K562 (cell line): ENCODE data around the gene KIAA2012. TPM values are rescaled to one million over a fixed set of nuclear protein-coding genes. Genes with fewer than 3 reads are reported as not detected.

Experiments used
- ATAC-seq: fragments of 200-7000 bp; cut with Tn5 transposase; 3 replicates; pipeline ENCODE4 v1.9.1; 2020; ENCODE audit warnings: moderate library complexity
- BruUV-seq: library from RNA; stranded (reverse); fragments of 400-500 nt; replicated peaks from 2 replicates; lab custom pipeline; 2021; lab: Mats Ljungman, UMichigan
- CTCF ChIA-PET: fragments of 300-600 bp; formaldehyde crosslinking; extraction: SDS; loops from one replicate; lab custom pipeline; 2021; ENCODE audit warnings: low intra/inter-chr PET ratio; lab: Yijun Ruan, JAX
- POLR2A ChIA-PET: fragments of 300-600, 350-650 bp; sonication (Branson Sonifier 250); formaldehyde crosslinking; extraction: SDS; loops from one replicate; lab custom pipeline; 2021; ENCODE audit warnings: antibody characterized with exemption, inconsistent platforms; lab: Yijun Ruan, JAX
- DNase-seq, 4 experiments: peaks; one replicate each; pipeline versions ENCODE4 v3.0.0 to v3.0.0-alpha.2; 2011 to 2018; ENCODE audit warnings: low spot score in 3 of 4, mixed read lengths in 3 of 4; ENCODE audit errors: extremely low read depth in 1 of 4
- FAIRE-seq: peaks from 2 replicates; lab custom pipeline; 2011; peaks lifted over from hg19 to GRCh38; lab: Jason Lieb, UNC
- H2AFZ ChIP-seq: 2 replicates; pipeline ENCODE4 v1.6.0; 2011; ENCODE audit warnings: low read depth, low read length, control low read depth, inconsistent platforms
- H3K27ac ChIP-seq: fragments of 200-600 bp; 3 replicates; pipeline ENCODE4 v1.8.0; 2011; ENCODE audit warnings: low read depth, mild to moderate bottlenecking, control low read depth, inconsistent platforms, low read length, moderate library complexity, mixed read lengths; ENCODE audit errors: extremely low read depth
- H3K27me3 ChIP-seq, 2 experiments: fragments of 300-600 bp in 1 of 2; 2 replicates in 1 of 2; 3 replicates in 1 of 2; pipeline versions ENCODE4 v1.6.0 to v1.8.0; 2011; ENCODE audit warnings: inconsistent platforms in 2 of 2, low read length in 2 of 2, mild to moderate bottlenecking in 1 of 2, mixed read lengths in 1 of 2, moderate library complexity in 1 of 2; ENCODE audit not compliant: control insufficient read depth in 2 of 2, insufficient read depth in 2 of 2
- H3K36me3 ChIP-seq: fragments of 300-600 bp; 3 replicates; pipeline ENCODE4 v1.8.0; 2011; ENCODE audit warnings: mild to moderate bottlenecking, low read length, inconsistent platforms; ENCODE audit not compliant: control insufficient read depth, insufficient read depth
- H3K4me1 ChIP-seq, 2 experiments: fragments of 200-600 bp in 1 of 2; replicated peaks in 1 of 2; 2 replicates in 1 of 2; 3 replicates in 1 of 2; pipeline versions ENCODE4 v1.5.1 to v1.8.0; 2011; ENCODE audit warnings: inconsistent platforms in 2 of 2, low read length in 2 of 2, mild to moderate bottlenecking in 1 of 2, mixed read lengths in 1 of 2, moderate library complexity in 1 of 2; ENCODE audit not compliant: control insufficient read depth in 2 of 2, insufficient read depth in 2 of 2
- H3K4me2 ChIP-seq: 2 replicates; pipeline ENCODE4 v1.6.1; 2011; ENCODE audit warnings: low read length, control low read depth, inconsistent platforms, mixed read lengths; ENCODE audit not compliant: insufficient read depth
- H3K4me3 ChIP-seq: fragments of 200-600 bp; sonication (generic), shearing (Covaris generic); 2 replicates; pipeline ENCODE4 v1.5.1; 2016; ENCODE audit warnings: control low read depth, inconsistent platforms
- H3K79me2 ChIP-seq: fragments of 200-600 bp; 3 replicates; pipeline ENCODE4 v1.8.0; 2011; ENCODE audit warnings: low read length, inconsistent platforms; ENCODE audit not compliant: control insufficient read depth, insufficient read depth
- H3K9ac ChIP-seq, 2 experiments: 2 replicates each; pipeline versions ENCODE4 v1.6.0 to v1.6.1; 2011; ENCODE audit warnings: low read depth in 2 of 2, low read length in 2 of 2, control low read depth in 1 of 2, inconsistent platforms in 1 of 2, mild to moderate bottlenecking in 1 of 2, mixed read lengths in 1 of 2; ENCODE audit not compliant: insufficient read depth in 1 of 2
- H3K9me1 ChIP-seq: one replicate; pipeline ENCODE4 v1.6.0; 2011; ENCODE audit warnings: inconsistent platforms, mild to moderate bottlenecking, low read length, moderate library complexity; ENCODE audit not compliant: control insufficient read depth, insufficient read depth
- H3K9me3 ChIP-seq: replicated peaks from 2 replicates; pipeline ENCODE4 v1.5.1; 2011; ENCODE audit warnings: low read depth, low read length, inconsistent platforms; ENCODE audit not compliant: control insufficient read depth, insufficient read depth
- H4K20me1 ChIP-seq: replicated peaks from 2 replicates; pipeline ENCODE4 v1.6.1; 2011; ENCODE audit warnings: low read length, inconsistent platforms, mixed read lengths; ENCODE audit not compliant: control insufficient read depth, insufficient read depth
- CHCHD3 ChIP-seq: fragments of 250-450 bp; sonication (Bioruptor Pico); IDR thresholded peaks from 2 replicates; pipeline ENCODE4 v2.1.2; 2022; ENCODE audit warnings: mild to moderate bottlenecking
- DEAF1 ChIP-seq: fragments of 450-650 bp; formaldehyde crosslinking; IDR thresholded peaks from 2 replicates; pipeline ENCODE4 v1.4.0; 2020; ENCODE audit warnings: mild to moderate bottlenecking, moderate library complexity
- ELF2 ChIP-seq: fragments of 250-450 bp; sonication (Bioruptor Pico); IDR thresholded peaks from 2 replicates; pipeline ENCODE4 v1.5.0; 2021; ENCODE audit warnings: mild to moderate bottlenecking
- JUND ChIP-seq, 2 experiments: IDR thresholded peaks; 2 replicates in 1 of 2; 3 replicates in 1 of 2; pipeline ENCODE4 v1.6.1; 2011; ENCODE audit warnings: borderline replicate concordance in 2 of 2, low read depth in 2 of 2, low read length in 2 of 2, improper control_type of control experiment in 1 of 2, missing biosample characterization in 1 of 2, missing genetic modification characterization in 1 of 2, missing genetic modification reagents in 1 of 2
- KLF1 ChIP-seq: fragments of 450-650 bp; IDR thresholded peaks from 2 replicates; pipeline ENCODE4 v1.6.1; 2016; ENCODE audit warnings: missing genetic modification characterization, missing compliant biosample characterization
- NCOR1 ChIP-seq: fragments of 450-650 bp; IDR thresholded peaks from 2 replicates; pipeline ENCODE4 v1.6.1; 2016; ENCODE audit warnings: mild to moderate bottlenecking, moderate library complexity
- PHB ChIP-seq: fragments of 250-450 bp; sonication (Bioruptor Pico); IDR thresholded peaks from 2 replicates; pipeline ENCODE4 v1.5.0; 2021
- PML ChIP-seq: IDR thresholded peaks from 2 replicates; pipeline ENCODE4 v1.6.1; 2012; ENCODE audit warnings: low read length, inconsistent platforms
- POLR2B ChIP-seq: fragments of 450-650 bp; IDR thresholded peaks from 2 replicates; pipeline ENCODE4 v1.6.1; 2018; ENCODE audit warnings: low read depth; ENCODE audit not compliant: partially characterized antibody
- RAD21 ChIP-seq, 2 experiments: fragments of 250-450 bp in 1 of 2; fragments of 450-650 bp in 1 of 2; sonication (Bioruptor Pico) in 1 of 2; formaldehyde crosslinking in 1 of 2; IDR thresholded peaks in 1 of 2; conservative IDR thresholded peaks in 1 of 2; 2 replicates each; pipeline versions ENCODE4 v1.4.0 to v1.8.0; 2020 to 2022; ENCODE audit warnings: mild to moderate bottlenecking in 2 of 2, moderate library complexity in 1 of 2
- SMC3 ChIP-seq: conservative IDR thresholded peaks from 2 replicates; pipeline ENCODE4 v1.6.1; 2011; ENCODE audit warnings: low read depth, low read length, improper control_type of control experiment; ENCODE audit not compliant: insufficient read depth
- SREBF2 ChIP-seq: sonication (generic); formaldehyde crosslinking; IDR thresholded peaks from 2 replicates; pipeline ENCODE4 v1.4.0; 2020; ENCODE audit warnings: mild to moderate bottlenecking, missing genetic modification reagents
- TAL1 ChIP-seq: fragments of 450-650 bp; IDR thresholded peaks from 2 replicates; pipeline ENCODE4 v1.6.1; 2016; ENCODE audit warnings: mild to moderate bottlenecking
- XRCC5 ChIP-seq: fragments of 200-400 bp; formaldehyde crosslinking; IDR thresholded peaks from 2 replicates; pipeline ENCODE4 v1.6.1; 2017; ENCODE audit warnings: low read depth, mild to moderate bottlenecking, low read length
- ZBTB12 ChIP-seq: fragments of 250-450 bp; sonication (Bioruptor Pico); IDR thresholded peaks from 2 replicates; pipeline ENCODE4 v1.4.0; 2020
- ZNF551 ChIP-seq: fragments of 250-450 bp; sonication (Bioruptor Pico); IDR thresholded peaks from 2 replicates; pipeline ENCODE4 v1.5.0; 2021; ENCODE audit warnings: mild to moderate bottlenecking, moderate library complexity
- WGBS: fragments of 100-300 bp; shearing (Covaris generic); methylation state at CpG from one replicate; pipeline ENCODE4 v1.1.6; 2016; ENCODE audit warnings: low coverage, mixed read lengths; ENCODE audit not compliant: insufficient coverage; ENCODE audit errors: missing lambda C conversion rate; 5-methylcytosine and 5-hydroxymethylcytosine counted together
- in situ Hi-C: fragments of 300-500 bp; cut with MboI; formaldehyde crosslinking; loops from 4 replicates; pipeline ENCODE4 v1.15.0; 2018; ENCODE audit warnings: inconsistent platforms, mixed read lengths
- intact Hi-C: fragments of 100-400 bp; cut with micrococcal nuclease; formaldehyde crosslinking; loops from 2 replicates; pipeline ENCODE4 v1.14.2; 2022
- polyA plus RNA-seq, 8 experiments: library from polyadenylated mRNA; depleted of rRNA in 4 of 8; stranded (reverse) in 5 of 8; unstranded in 3 of 8; fragments of >200 nt; fragmentation: Nextera tagmentation in 2 of 8; fragmentation: Illumina TruSeq in 1 of 8; extraction: Ambion mirVana in 2 of 8; extraction: Trizol in 1 of 8; gene quantifications; 2 replicates each; pipeline versions ENCODE4 v1.2.1 to v1.2.3, GENCODE V29; 2011 to 2014; ENCODE audit warnings: inconsistent platforms in 1 of 8, missing spikeins in 1 of 8
- total RNA-seq, 7 experiments: library from RNA; depleted of rRNA in 6 of 7; stranded (reverse); fragments of >200 nt in 6 of 7; fragmentation: Illumina TruSeq in 2 of 7; extraction: Trizol in 2 of 7; gene quantifications; 2 replicates each; pipeline versions ENCODE4 v1.2.1 to v1.2.3, GENCODE V29; 2011 to 2021; ENCODE audit warnings: low replicate concordance in 1 of 7
- TF ChIP-seq, protein P1 (sequence below), 3 experiments: IDR thresholded peaks in 2 of 3; conservative IDR thresholded peaks in 1 of 3; 2 replicates each; pipeline ENCODE4 v1.5.1; 2011 to 2012; ENCODE audit warnings: low read length in 3 of 3, mild to moderate bottlenecking in 3 of 3, control low read depth in 2 of 3, improper control_type of control experiment in 1 of 3, inconsistent platforms in 1 of 3, low read depth in 1 of 3, mixed read lengths in 1 of 3, moderate library complexity in 1 of 3; ENCODE audit not compliant: insufficient read depth in 2 of 3

Gene KIAA2012
- total and polyA plus RNA-seq, 9 of the 15 experiments (the other 6 are each of a cell fraction or from before 2014, with no cell fraction given) = not detected

- no peak overlapping the region for H3K9ac ChIP-seq
- WGBS = 34% methylated on average over 7 of the region's 7 CpGs
- H3K4me1 ChIP-seq = no peaks in the 10 kb centered on the region; a peak in 1 of 5 replicates
- H3K27me3 ChIP-seq = peaks cover 0 to 5% of the 10 kb centered on the region in 2 experiments; a peak in 2 of 5 replicates
- H3K27ac ChIP-seq = no peak overlapping the region
- FAIRE-seq (peak; percentile 86), DNase-seq (peak; percentile 41 to 59 (median 42)), ATAC-seq (peak; percentile 93)
- no peaks in the 10 kb centered on the region for H3K79me2 ChIP-seq
- ChIA-PET CTCF (interaction anchor here (0.5 to 1.0 kb wide), 3 partner anchors 318 to 1465 kb away, joined by 4 to 6 read pairs (median 4); no protein-coding TSS in a partner anchor), POLR2A (no interaction called here)
- H3K36me3 ChIP-seq = no peaks in the 10 kb centered on the region
- H3K4me3 ChIP-seq = no peak overlapping the region
- H2AFZ ChIP-seq = no peak overlapping the region
- no peaks in the 10 kb centered on the region for H3K9me1 ChIP-seq
- no peaks in the 10 kb centered on the region for H4K20me1 ChIP-seq
- in situ Hi-C loops = loop anchor here (5.0 kb wide), 1 partner anchor 386 kb away; no protein-coding TSS in a partner anchor
- intact Hi-C loops = loop anchor here (1.0 to 5.0 kb wide), 4 partner anchors 76 to 382 kb away; no protein-coding TSS in a partner anchor
- no peaks in the 10 kb centered on the region for H3K9me3 ChIP-seq
- BruUV-seq = no TSS peak
- no peak overlapping the region for H3K4me2 ChIP-seq
- TF ChIP-seq PML (no peak), ELF2 (CRISPR knock-in tag) (no peak), POLR2B (no peak), KLF1 (tag) (no peak), XRCC5 (no peak), NCOR1 (no peak), DEAF1 (peak; percentile 69), JUND (IDR thresholded peaks at IDR 0.05; ENCODE audit: borderline replicate concordance, low read depth, low read length) (no peak), JUND (tag; IDR thresholded peaks at IDR 0.05; ENCODE audit: borderline replicate concordance, low read depth, low read length) (no peak), RAD21 (CRISPR knock-in tag; conservative IDR thresholded peaks at IDR 0.05 in 1 of 2, IDR thresholded peaks at IDR 0.05 in 1 of 2) (peak; percentile 72 to 86), ZBTB12 (CRISPR knock-in tag) (no peak), SREBF2 (CRISPR knock-in tag) (no peak), CHCHD3 (no peak), PHB (CRISPR knock-in tag) (no peak), ZNF551 (no peak), SMC3 (peak; percentile 69), TAL1 (no peak)
- TF ChIP-seq, protein P1, sequence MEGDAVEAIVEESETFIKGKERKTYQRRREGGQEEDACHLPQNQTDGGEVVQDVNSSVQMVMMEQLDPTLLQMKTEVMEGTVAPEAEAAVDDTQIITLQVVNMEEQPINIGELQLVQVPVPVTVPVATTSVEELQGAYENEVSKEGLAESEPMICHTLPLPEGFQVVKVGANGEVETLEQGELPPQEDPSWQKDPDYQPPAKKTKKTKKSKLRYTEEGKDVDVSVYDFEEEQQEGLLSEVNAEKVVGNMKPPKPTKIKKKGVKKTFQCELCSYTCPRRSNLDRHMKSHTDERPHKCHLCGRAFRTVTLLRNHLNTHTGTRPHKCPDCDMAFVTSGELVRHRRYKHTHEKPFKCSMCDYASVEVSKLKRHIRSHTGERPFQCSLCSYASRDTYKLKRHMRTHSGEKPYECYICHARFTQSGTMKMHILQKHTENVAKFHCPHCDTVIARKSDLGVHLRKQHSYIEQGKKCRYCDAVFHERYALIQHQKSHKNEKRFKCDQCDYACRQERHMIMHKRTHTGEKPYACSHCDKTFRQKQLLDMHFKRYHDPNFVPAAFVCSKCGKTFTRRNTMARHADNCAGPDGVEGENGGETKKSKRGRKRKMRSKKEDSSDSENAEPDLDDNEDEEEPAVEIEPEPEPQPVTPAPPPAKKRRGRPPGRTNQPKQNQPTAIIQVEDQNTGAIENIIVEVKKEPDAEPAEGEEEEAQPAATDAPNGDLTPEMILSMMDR (IDR thresholded peaks at IDR 0.05 in 2 of 3, conservative IDR thresholded peaks at IDR 0.05 in 1 of 3; ENCODE audit: insufficient read depth in 2 of 3, low read depth in 1 of 3, low read length in 3 of 3) = peak; percentile 60 to 75 (median 60); a peak in 5 of 6 replicates
Observed at GRCh38 chr2:202178346-202178958, 105.4 kb downstream of the KIAA2012 start.
